ENCODE data around the gene OR56A4. TPM values are rescaled to one million over a fixed set of nuclear protein-coding genes. Genes with fewer than 3 reads are reported as not detected.

The OR56A4 gene
- total RNA-seq, result not detected

- no peak for DNase-seq (ENCODE audit: low spot score)
- ATAC-seq (ENCODE audit: low FRiP score), result no peak
- TF ChIP-seq CTCF (IDR thresholded peaks at IDR 0.05), result no peak
Observed at GRCh38 chr11:6006846-6007245, at the start of gene OR56A4. Gene OR56A4, minus strand, starts transcription at chr11:6006946. Its CDS starts 3,954 bp downstream, at chr11:6002992.

GRCh38 chr11:6055569-6055968 lies 48.8 kb upstream of the OR56A4 start:
- no peak for TF ChIP-seq CTCF (IDR thresholded peaks at IDR 0.05)
- DNase-seq (ENCODE audit: low spot score), result no peak
- ATAC-seq (ENCODE audit: low FRiP score), result no peak

GRCh38 chr11:6052374-6052773 lies 45.6 kb upstream of the OR56A4 start:
- TF ChIP-seq CTCF (IDR thresholded peaks at IDR 0.05), result no peak
- ATAC-seq (ENCODE audit: low FRiP score) (no peak), DNase-seq (ENCODE audit: low spot score) (no peak)

GRCh38 chr11:6040874-6041273 lies 34.1 kb upstream of the OR56A4 start:
- TF ChIP-seq CTCF (IDR thresholded peaks at IDR 0.05), result no peak

GRCh38 chr11:6030708-6031405 lies 24.1 kb upstream of the OR56A4 start, which contains the start of gene OR56A1:
Gene OR56A1, minus strand, starts transcription at chr11:6030758. Its CDS starts 3,066 bp downstream, at chr11:6027692.
- TF ChIP-seq CTCF (IDR thresholded peaks at IDR 0.05), result no peak
- ATAC-seq (ENCODE audit: low FRiP score), result no peak
- no peak for DNase-seq (ENCODE audit: low spot score)

More at GRCh38 chr11:6040874-6041273, 34.1 kb upstream of the OR56A4 start:
- DNase-seq (ENCODE audit: low spot score) (no peak), ATAC-seq (ENCODE audit: low FRiP score) (no peak)

GRCh38 chr11:6027501-6027900 lies 20.8 kb upstream of the OR56A4 start:
- no peak for DNase-seq (ENCODE audit: low spot score)
- TF ChIP-seq CTCF (IDR thresholded peaks at IDR 0.05), result no peak
- no peak for ATAC-seq (ENCODE audit: low FRiP score)

GRCh38 chr11:6025056-6025455 lies 18.3 kb upstream of the OR56A4 start:
- ATAC-seq (ENCODE audit: low FRiP score) (no peak), DNase-seq (ENCODE audit: low spot score) (no peak)
- no peak for TF ChIP-seq CTCF (IDR thresholded peaks at IDR 0.05)

All from omental fat pad (tissue), 4 donors.